ENCODE measurements around the gene ZNF185. TPM values are rescaled to one million over a fixed set of nuclear protein-coding genes. Genes with fewer than 3 reads are reported as not detected.

Gene ZNF185
- polyA plus RNA-seq, 3 donors, result 39.1 to 82.9 (median 40.5) TPM

DNA sequence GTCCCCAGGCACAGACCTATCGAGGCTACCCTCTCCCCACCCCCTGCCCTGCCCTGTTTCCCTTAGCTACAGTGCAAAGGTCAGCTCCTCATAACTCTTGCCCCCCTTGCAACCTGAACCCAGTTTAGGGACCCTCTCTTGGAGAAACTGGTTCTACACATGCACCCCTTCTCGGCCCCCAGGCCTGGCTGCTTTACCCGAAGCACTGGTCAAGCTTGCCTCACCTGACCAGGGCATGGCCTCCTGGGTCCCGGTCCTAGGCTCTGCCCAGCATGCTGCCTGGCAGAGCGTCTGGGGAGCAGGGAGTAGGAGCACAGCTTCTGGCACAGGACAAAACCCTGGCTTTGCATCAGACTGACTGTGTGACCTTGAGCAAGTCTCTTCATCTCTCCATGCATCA is 28.0 kb downstream of the ZNF185 start:
- intact Hi-C loops (cut with micrococcal nuclease), result no loop called here
- Histone ChIP-seq H3K79me2 (ENCODE audit: insufficient read depth, low read length) (no peaks in the 10 kb centered on the region), H2AFZ (ENCODE audit: insufficient read depth, low read depth, low read length, poor library complexity, severe bottlenecking) (no peak overlapping the region), H3K4me1 (ENCODE audit: control insufficient read depth in 1 of 2, insufficient read depth in 2 of 2, low read length in 2 of 2) (no peaks in the 10 kb centered on the region), H3K9ac (ENCODE audit: insufficient read depth, low read length, poor library complexity, severe bottlenecking) (no peak overlapping the region), H3K9me3 (replicated peaks in 1 of 2; ENCODE audit: control insufficient read depth in 1 of 2, insufficient read depth in 1 of 2, low read length in 2 of 2) (no peaks in the 10 kb centered on the region), H3K4me3 (replicated peaks in 1 of 3; ENCODE audit: low read depth in 2 of 3, low read length in 3 of 3) (no peak overlapping the region), H4K20me1 (ENCODE audit: insufficient read depth, low read length) (no peaks in the 10 kb centered on the region), H3K27ac (ENCODE audit: low read depth in 1 of 2, low read length in 2 of 2) (no peak overlapping the region), H3K4me2 (replicated peaks; ENCODE audit: extremely low read depth, low read length, poor library complexity, severe bottlenecking) (no peak overlapping the region), H3K36me3 (replicated peaks in 1 of 2; ENCODE audit: control insufficient read depth in 1 of 2, insufficient read depth in 2 of 2, low read length in 2 of 2) (peaks cover 0 to 28% of the 10 kb centered on the region in 2 donors), H3K27me3 (ENCODE audit: control insufficient read depth in 2 of 2, insufficient read depth in 2 of 2, low read length in 2 of 2) (no peaks in the 10 kb centered on the region)
- Mint-ChIP-seq H3K4me1 (peaks cover 9% of the 10 kb centered on the region), H3K27me3 (ENCODE audit: low read depth in 3 of 3) (peaks cover 0 to 9% (median 3%) of the 10 kb centered on the region in 3 donors), H3K36me3 (peaks cover 0 to 28% of the 10 kb centered on the region in 2 donors), H3K9me3 (peaks cover 0 to 1% (median 0%) of the 10 kb centered on the region in 7 donors), H3K27ac (peak overlapping the region in 2 of 7 donors; percentile 40 to 54), H3K4me3 (no peak overlapping the region)
- TF ChIP-seq, protein P1, sequence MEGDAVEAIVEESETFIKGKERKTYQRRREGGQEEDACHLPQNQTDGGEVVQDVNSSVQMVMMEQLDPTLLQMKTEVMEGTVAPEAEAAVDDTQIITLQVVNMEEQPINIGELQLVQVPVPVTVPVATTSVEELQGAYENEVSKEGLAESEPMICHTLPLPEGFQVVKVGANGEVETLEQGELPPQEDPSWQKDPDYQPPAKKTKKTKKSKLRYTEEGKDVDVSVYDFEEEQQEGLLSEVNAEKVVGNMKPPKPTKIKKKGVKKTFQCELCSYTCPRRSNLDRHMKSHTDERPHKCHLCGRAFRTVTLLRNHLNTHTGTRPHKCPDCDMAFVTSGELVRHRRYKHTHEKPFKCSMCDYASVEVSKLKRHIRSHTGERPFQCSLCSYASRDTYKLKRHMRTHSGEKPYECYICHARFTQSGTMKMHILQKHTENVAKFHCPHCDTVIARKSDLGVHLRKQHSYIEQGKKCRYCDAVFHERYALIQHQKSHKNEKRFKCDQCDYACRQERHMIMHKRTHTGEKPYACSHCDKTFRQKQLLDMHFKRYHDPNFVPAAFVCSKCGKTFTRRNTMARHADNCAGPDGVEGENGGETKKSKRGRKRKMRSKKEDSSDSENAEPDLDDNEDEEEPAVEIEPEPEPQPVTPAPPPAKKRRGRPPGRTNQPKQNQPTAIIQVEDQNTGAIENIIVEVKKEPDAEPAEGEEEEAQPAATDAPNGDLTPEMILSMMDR (IDR thresholded peaks at IDR 0.05), result no peak
- 100% methylated on average over 2 of the region's 5 CpGs for WGBS (ENCODE audit: insufficient coverage)
- DNase-seq, result no peak

DNA sequence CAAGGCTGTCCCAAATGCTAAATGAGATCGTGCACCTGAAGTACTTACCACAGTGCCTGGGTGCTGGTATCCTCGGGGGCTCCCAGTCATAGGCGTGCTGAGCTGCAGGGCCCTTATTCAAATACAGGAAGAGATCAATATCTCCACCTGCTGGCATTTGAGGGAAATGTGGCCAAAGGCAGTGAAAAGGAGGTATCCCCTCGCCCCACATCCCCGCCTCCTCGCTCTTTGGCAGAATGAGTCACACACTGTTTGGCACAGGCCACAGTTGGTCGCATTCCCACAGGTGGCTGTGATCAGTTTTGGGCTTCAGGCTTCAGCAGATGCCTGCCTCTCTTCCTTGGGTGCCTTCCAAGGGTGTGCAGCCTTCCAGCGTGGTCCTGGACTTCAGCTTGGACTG is 28.4 kb downstream of the ZNF185 start:
- Mint-ChIP-seq H3K9me3 (peaks cover 0 to 1% (median 0%) of the 10 kb centered on the region in 7 donors), H3K4me3 (no peak overlapping the region), H3K4me1 (peaks cover 4% of the 10 kb centered on the region), H3K27me3 (ENCODE audit: low read depth in 3 of 3) (peaks cover 0 to 5% (median 3%) of the 10 kb centered on the region in 3 donors), H3K36me3 (peaks cover 0 to 25% of the 10 kb centered on the region in 2 donors), H3K27ac (no peak overlapping the region)
- no peak overlapping the region for H3K9ac ChIP-seq (ENCODE audit: insufficient read depth, low read length, poor library complexity, severe bottlenecking)
- TF ChIP-seq, protein P1 (IDR thresholded peaks at IDR 0.05), result peak; percentile 23
- H3K36me3 ChIP-seq (replicated peaks in 1 of 2; ENCODE audit: control insufficient read depth in 1 of 2, insufficient read depth in 2 of 2, low read length in 2 of 2), result peaks cover 0 to 30% of the 10 kb centered on the region in 2 donors
- no peaks in the 10 kb centered on the region for H3K9me3 ChIP-seq (replicated peaks in 1 of 2; ENCODE audit: control insufficient read depth in 1 of 2, insufficient read depth in 1 of 2, low read length in 2 of 2)
- no peaks in the 10 kb centered on the region for H3K79me2 ChIP-seq (ENCODE audit: insufficient read depth, low read length)
- no peak overlapping the region for H3K4me3 ChIP-seq (replicated peaks in 1 of 3; ENCODE audit: low read depth in 2 of 3, low read length in 3 of 3)
- intact Hi-C loops (cut with micrococcal nuclease), result no loop called here
- peak; percentile 37 to 62 (median 42) for DNase-seq
- H3K27me3 ChIP-seq (ENCODE audit: control insufficient read depth in 2 of 2, insufficient read depth in 2 of 2, low read length in 2 of 2), result no peaks in the 10 kb centered on the region
- H2AFZ ChIP-seq (ENCODE audit: insufficient read depth, low read depth, low read length, poor library complexity, severe bottlenecking), result no peak overlapping the region
- no peaks in the 10 kb centered on the region for H4K20me1 ChIP-seq (ENCODE audit: insufficient read depth, low read length)
- no peaks in the 10 kb centered on the region for H3K4me1 ChIP-seq (ENCODE audit: control insufficient read depth in 1 of 2, insufficient read depth in 2 of 2, low read length in 2 of 2)
- H3K4me2 ChIP-seq (replicated peaks; ENCODE audit: extremely low read depth, low read length, poor library complexity, severe bottlenecking), result no peak overlapping the region
- WGBS (ENCODE audit: insufficient coverage), result 3% methylated on average over 5 of the region's 8 CpGs
- no peak overlapping the region for H3K27ac ChIP-seq (ENCODE audit: low read depth in 1 of 2, low read length in 2 of 2)

Measured in CD14-positive monocyte (primary cell).